HG02763 (cell line): ENCODE data around the gene ALDH3B1.
A peak's percentile ranks its signal among the peaks of the same experiment; 100 is the strongest.

ENCODE experiments used
- ATAC-seq: cut with Tn5 transposase; IDR thresholded peaks from one replicate; pipeline ENCODE4 v1.9.1; 2021; ENCODE audit warnings: mild to moderate bottlenecking, moderate library complexity; ENCODE audit not compliant: unreplicated experiment

ALDH3B1 gene

GRCh38 chr11:68027667-68028066 is 17.5 kb downstream of the ALDH3B1 start:
- no peak for ATAC-seq

DNA sequence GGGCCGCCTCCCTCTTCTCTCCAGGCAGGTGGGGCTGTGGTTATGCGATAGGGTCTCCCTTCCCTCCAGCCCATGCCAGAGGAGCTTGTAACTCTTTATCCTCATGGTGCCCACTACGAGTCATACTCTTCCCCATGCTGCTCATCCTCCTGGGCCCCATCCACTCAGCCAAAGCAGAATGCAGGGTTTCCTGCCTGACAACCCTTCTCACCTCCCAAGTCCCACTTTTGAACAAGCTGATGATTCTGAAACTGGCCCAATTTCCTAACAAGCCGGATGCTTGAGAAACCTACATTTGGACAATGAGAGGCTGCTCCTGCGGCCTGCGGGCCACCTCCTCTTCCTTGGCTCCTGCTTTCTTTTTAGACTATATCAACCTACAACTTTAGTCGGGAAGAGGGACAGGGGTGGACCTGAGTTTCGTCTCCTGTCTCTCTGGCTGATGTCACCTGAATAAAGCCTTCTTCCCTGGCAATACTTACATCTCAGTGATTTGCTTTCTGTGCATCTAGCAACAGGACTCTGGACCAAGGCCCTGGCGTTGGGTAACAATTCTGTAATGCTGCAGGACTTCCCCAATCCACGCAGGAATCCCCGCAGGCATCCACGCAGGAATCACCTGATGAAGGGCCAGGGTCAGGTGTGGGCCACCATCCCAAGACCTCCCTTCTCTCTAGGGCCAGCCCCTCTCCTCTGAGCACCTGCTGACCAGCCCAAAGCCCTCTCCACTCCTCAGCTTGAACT is 18.8 kb downstream of the ALDH3B1 start:
- no peak for ATAC-seq

- ATAC-seq, result peak; percentile 92
These were observed 20.4 kb downstream of the ALDH3B1 start, which contains the start of gene NDUFS8 for GRCh38 chr11:68030318-68031143. TSS of gene NDUFS8 (plus strand) at chr11:68030681. CDS start at chr11:68032152, 1,471 bp downstream.

- no peak for ATAC-seq
These were observed 21.0 kb downstream of the ALDH3B1 start for GRCh38 chr11:68031144-68031464.

DNA sequence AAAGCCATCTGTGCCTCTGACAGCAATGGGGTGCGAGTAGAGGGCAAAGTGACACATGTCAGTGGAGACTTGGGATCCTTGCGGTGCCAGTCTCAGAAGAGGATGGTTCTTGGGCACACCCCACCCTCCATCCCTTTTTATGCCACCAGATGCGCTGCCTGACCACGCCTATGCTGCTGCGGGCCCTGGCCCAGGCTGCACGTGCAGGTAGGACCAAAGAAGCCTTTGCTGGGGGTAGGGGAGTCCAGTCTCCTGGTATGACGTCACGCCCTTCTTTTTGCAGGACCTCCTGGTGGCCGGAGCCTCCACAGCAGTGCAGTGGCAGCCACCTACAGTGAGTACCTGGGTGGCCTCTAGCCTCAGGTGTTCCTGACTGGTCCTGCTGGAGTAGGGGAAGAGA is 21.9 kb downstream of the ALDH3B1 start:
- ATAC-seq, result no peak

DNA sequence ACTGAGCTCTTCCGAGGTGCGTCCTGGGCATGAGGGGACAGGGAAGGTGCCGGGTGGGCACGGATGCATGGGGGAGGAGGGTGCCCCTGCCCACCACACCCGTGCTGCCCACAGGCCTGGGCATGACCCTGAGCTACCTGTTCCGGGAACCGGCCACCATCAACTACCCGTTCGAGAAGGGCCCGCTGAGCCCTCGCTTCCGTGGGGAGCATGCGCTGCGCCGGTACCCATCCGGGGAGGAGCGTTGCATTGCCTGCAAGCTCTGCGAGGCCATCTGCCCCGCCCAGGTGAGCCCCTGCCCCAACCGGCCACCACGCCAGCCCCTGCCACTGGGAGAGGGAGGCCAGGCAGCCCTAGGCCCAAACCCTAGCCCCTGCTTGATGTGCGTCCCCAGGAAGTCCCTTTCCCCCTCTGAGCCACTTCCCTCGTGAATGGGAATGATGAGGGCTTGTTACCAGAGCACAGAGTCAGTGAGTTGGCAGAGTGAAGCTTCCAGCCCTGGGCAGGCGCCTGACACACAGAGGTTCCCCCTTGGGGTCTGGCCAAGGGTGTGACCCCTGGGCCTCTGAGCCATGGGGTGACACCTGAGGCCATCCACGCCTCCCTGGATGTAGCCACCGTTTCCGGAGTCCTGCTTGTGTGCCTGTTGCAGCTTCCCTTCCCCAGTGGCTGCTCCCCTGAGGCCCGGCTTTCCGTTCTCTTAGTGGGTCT is 23.0 kb downstream of the ALDH3B1 start:
- no peak for ATAC-seq

GRCh38 chr11:68033708-68034045 is 23.6 kb downstream of the ALDH3B1 start:
- ATAC-seq, result no peak

- ATAC-seq, result no peak
These were observed 25.2 kb downstream of the ALDH3B1 start for GRCh38 chr11:68035266-68035876.

- no peak for ATAC-seq
These were observed 26.1 kb downstream of the ALDH3B1 start for GRCh38 chr11:68036141-68036716.

- no peak for ATAC-seq
These were observed 26.7 kb downstream of the ALDH3B1 start for GRCh38 chr11:68036717-68037239.

- ATAC-seq, result no peak
These were observed 27.5 kb downstream of the ALDH3B1 start for GRCh38 chr11:68037411-68038225.

DNA sequence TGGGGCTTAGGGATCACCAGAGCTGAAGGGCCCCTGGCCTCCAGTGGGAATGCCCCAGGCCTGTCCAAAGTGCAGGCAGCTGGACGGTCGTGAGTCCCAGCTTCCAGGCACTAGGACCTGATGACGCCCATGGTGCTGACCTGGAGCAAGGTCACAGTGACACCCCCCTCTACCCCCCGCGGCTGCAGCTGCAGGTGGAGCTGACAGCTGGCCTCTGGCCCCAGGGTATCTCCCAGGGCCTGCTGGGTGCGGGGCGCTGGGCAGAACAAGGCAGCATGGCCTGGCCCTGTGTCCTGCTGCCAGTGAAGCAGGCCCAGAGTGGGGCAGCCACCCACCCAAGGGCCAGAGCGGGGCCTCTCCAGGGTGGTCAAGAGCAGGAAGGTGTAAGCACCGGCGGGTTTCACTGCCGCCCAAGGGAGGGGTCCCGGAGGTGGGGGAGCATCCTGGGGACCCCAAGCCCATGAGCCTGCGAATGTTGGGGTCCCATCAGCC is 28.1 kb downstream of the ALDH3B1 start:
- no peak for ATAC-seq

DNA sequence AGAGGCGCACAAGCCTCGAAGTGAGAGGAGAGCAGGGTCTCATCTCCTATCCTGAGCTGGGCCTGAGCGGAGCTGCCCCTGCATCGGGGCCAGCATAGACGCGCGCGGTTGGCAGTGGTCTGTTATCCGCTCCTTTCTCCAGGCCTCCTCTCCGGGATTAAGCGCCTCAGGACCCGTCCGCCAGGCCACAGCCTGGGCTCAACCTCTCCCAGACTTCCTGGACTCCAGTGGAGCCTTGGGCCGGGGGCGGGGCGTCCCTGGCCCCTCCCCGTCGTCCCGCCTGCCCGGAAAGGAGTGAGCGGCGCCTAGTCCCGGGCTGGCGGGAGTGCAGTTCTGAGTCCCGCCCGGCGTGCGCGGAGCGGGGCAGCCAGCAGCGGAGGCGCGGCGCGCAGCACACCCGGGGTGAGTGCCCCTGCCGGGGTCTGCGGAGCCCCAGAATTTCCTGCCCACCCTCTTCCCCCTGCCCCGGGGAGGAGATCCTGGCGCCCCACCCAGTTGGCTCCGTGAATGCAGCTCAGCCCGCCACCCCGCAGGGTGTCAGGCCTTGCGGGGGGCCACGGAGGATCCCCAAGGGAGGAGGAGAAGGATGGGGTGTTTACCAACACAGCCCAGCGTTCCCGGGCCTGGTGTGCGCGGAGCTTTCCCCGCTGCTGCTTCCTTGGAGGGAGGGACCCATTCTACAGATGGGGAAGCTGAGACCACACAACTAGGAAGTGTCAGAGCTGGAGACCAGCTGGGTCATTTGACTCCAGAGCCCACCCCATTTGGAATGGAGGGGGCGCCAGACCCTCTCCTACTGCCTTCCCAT is 28.8 kb downstream of the ALDH3B1 start, which contains the start of gene TCIRG1:
TCIRG1 (plus strand) TSS at position 308 of the 808 bp plus-strand sequence. CDS start 2,247 bp downstream, outside the sequence.
- ATAC-seq, result peak; percentile 38

GRCh38 chr11:68039526-68040086 is 29.5 kb downstream of the ALDH3B1 start:
- ATAC-seq, result no peak

DNA sequence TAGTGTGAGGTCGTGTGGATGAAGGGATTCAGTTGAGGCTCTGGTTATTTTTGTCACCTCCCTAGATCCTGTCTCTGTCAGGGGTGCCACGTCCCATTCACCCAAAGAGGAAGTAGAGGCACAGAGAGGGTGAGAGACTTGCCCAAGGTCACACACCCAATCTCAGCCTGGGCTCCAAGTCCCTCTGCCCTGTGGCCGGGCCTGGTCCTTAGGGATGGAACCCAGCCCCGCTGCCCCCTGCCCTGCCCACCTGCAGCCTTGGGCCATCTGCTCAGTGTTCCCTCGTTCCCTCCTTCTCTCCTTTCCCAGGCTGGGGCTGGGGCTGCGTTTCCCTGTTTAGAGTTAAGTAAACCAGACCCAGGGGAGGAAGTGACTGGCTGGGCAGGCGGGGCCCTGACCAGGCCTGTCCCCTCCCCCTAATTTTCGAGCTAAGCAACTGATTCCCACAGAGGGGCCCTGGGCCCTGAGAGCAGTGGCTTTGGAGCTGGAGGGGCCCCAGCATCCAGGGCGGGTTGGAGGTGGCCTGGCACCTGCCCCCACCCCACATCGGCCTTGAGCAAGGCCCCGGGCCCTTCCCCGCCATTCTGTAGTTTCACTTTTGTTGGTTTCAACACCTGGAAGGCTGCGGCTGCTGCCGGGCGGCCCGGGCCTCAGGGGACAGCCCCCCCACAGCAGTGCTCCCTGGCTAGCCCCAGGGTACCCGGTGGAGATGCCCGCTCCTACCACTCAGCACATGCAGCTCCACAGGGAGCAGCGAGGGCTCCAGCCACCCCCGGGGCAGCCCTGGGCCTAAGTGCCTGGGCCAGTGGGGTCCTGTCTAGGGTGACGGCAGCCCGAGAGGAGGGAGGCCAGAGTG is 30.2 kb downstream of the ALDH3B1 start:
- ATAC-seq, result peak; percentile 36

DNA sequence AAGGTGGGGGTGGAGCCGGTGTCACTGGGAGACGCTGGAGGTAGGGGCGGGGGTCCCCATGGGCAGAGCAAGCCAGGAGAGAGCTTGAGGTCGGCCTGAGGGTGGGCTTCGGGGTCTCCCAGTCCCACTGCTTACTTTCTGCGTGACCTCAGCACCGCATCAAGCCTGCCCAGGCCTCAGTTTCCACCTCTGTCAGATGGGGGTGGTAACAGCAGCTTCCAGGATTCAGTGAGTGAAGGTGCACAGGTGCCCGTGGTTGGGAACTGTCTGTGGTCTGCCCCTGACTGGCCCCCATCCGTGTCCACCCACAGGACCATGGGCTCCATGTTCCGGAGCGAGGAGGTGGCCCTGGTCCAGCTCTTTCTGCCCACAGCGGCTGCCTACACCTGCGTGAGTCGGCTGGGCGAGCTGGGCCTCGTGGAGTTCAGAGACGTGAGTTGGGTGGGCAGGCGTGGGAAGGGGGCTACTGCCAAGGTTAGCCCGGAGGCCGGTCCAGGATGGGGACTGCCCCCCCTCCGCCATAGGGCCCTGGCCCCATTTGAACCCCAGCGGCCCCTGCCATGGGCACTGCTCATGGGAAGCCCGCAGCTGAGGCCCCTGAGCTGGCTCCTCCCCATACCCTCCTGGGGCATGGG is 30.9 kb downstream of the ALDH3B1 start:
- no peak for ATAC-seq
